ENCODE data around the gene DUSP1.

The DUSP1 gene

DNA sequence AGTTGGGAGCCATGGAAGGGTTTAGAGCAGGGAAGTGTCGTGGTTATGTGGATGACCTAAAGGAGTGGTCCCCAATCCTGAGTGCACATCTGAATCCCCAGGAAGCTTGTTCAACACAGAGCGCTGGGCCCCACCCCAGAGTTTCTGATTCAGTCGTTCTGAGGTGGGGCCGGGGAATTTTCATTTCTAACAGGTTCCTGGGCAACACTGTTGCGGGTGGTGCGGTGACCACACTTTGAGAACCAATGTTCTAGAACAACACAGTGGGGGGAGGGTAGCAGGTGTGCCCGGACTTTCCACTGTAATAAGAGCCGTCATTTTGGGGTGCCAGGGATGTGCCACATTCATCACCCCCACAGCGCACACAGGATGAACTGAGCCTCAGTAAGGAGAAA is 39.3 kb downstream of the DUSP1 start:
- TF ChIP-seq, protein P1, sequence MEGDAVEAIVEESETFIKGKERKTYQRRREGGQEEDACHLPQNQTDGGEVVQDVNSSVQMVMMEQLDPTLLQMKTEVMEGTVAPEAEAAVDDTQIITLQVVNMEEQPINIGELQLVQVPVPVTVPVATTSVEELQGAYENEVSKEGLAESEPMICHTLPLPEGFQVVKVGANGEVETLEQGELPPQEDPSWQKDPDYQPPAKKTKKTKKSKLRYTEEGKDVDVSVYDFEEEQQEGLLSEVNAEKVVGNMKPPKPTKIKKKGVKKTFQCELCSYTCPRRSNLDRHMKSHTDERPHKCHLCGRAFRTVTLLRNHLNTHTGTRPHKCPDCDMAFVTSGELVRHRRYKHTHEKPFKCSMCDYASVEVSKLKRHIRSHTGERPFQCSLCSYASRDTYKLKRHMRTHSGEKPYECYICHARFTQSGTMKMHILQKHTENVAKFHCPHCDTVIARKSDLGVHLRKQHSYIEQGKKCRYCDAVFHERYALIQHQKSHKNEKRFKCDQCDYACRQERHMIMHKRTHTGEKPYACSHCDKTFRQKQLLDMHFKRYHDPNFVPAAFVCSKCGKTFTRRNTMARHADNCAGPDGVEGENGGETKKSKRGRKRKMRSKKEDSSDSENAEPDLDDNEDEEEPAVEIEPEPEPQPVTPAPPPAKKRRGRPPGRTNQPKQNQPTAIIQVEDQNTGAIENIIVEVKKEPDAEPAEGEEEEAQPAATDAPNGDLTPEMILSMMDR (IDR thresholded peaks at IDR 0.05; ENCODE audit: low read depth, low read length, missing control alignments) = no peak
- H3K4me3 ChIP-seq (ENCODE audit: low read depth, low read length) = no peak overlapping the region
- DNase-seq (ENCODE audit: low read depth) = no peak

DNA sequence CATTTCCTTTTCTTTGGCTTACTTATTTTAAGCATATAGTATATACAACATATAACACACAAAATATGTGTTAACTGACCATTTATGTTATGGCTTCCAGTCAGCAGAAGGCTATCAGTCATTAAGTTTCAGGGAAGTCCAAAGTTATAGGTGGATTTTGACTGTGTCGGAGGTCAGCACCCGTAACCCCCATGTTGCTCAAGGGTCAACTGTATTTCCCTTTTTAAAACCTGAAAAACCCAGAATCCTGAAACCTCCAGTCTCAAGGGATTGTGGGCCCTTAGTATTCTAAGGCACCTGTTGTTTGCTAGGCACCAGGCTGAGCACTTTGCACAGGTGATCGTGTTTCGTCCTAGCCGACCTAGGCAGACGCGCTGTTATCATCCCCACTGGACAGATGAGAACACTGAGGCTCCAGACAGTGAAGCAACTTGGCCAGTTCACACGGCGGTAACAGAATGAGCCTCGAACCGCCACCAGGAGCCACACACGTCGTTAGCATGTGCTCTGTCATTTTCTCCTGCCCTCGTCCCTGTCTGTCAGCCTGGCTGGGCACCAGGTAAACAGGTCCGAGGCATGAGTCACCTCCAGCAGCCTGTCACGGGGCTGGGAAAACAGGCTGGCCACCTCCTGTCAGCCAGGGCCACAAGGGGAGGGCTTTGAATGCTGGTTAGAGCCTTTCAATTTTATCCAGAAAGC is 39.9 kb downstream of the DUSP1 start:
- TF ChIP-seq, protein P1 (IDR thresholded peaks at IDR 0.05; ENCODE audit: low read depth, low read length, missing control alignments) = no peak
- no peak for DNase-seq (ENCODE audit: low read depth)
- no peak overlapping the region for H3K4me3 ChIP-seq (ENCODE audit: low read depth, low read length)

- DNase-seq (ENCODE audit: low read depth) = no peak
- TF ChIP-seq, protein P1 (IDR thresholded peaks at IDR 0.05; ENCODE audit: low read depth, low read length, missing control alignments) = no peak
- H3K4me3 ChIP-seq (ENCODE audit: low read depth, low read length) = no peak overlapping the region
These were observed 40.8 kb downstream of the DUSP1 start for GRCh38 chr5:172730222-172730621.

GRCh38 chr5:172729588-172729987 is 41.4 kb downstream of the DUSP1 start:
- no peak for DNase-seq (ENCODE audit: low read depth)
- TF ChIP-seq, protein P1 (IDR thresholded peaks at IDR 0.05; ENCODE audit: low read depth, low read length, missing control alignments) = no peak
- H3K4me3 ChIP-seq (ENCODE audit: low read depth, low read length) = no peak overlapping the region

DNA sequence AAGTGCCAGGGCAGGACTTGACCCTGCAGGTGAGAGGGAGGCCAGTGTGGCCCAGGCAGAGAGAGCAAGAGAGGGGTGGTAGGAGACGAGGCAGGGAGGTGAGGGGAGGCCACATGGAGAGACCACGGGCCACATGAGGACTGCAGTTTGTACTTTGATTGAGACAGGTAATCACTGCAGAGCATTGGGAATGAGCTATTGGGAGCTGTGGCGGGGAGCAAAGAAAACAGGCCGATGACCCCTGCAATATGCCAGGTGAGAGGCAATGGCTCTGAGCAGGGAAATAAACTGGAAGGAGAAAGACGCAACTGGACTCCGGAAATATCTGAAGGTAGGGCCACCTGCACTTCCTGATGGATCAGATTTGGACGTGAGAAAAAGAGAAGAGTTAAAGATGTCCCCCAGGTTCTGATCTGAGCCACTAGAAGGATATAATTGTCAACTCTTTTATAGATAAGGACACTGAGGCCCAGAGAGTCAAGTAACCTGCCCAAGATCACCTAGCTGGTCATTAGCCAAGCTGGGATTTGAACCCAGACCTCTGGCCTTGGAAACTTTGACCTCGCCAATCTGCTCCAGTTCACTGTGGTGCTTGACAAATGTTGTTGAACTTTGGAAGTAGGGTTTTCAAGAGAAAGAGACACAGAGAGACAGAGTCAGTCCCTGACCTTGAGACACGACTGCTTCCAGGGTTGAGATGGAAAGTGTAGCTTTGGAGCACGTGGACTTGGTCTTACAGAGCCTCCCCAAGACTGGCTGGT is 42.3 kb downstream of the DUSP1 start:
- H3K4me3 ChIP-seq (ENCODE audit: low read depth, low read length) = no peak overlapping the region
- DNase-seq (ENCODE audit: low read depth) = no peak
- TF ChIP-seq, protein P1 (IDR thresholded peaks at IDR 0.05; ENCODE audit: low read depth, low read length, missing control alignments) = no peak

GRCh38 chr5:172727551-172727950 is 43.4 kb downstream of the DUSP1 start:
- DNase-seq (ENCODE audit: low read depth) = no peak
- H3K4me3 ChIP-seq (ENCODE audit: low read depth, low read length) = no peak overlapping the region
- TF ChIP-seq, protein P1 (IDR thresholded peaks at IDR 0.05; ENCODE audit: low read depth, low read length, missing control alignments) = no peak

All from GM12864 (cell line).